ENCODE results near the gene PDLIM7. TPM values are rescaled to one million over a fixed set of nuclear protein-coding genes. Genes with fewer than 3 reads are reported as not detected.

PDLIM7 gene
- total and polyA plus RNA-seq, 2 donors (not counting 3 experiments of a cell fraction or from before 2014, with no cell fraction given), result 314 to 318 TPM

DNA sequence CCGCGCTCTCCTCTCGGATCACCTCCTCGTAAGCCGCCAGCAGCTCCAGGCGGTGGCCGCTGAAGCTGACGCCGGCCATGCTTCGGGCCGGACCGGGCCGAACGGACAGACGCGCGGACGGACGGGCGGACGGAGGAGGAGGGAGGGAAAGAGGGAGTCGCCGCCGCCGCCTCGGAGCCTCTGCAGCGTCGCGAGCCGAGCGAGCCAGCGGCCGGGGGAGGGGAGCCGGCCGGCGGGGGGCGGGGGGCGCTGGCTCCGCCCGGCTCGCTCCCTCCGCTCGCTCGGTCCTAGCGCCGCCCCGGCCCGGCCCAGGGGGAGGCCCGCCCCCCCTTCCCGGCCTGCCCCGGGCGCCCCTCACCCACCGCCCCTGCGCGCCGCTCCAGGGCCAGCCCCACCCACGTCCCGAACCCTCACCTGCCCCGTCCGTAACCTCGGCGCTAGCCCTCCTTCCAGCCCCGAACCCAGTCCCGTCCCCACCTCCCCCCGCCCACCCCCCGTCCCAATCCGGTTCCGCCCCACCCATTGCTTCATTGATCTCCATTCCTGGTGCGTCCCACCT lies 23.9 kb downstream of the PDLIM7 start, which contains the start of gene DBN1:
Gene DBN1, minus strand, starts transcription at position 192 of the 559 bp plus-strand sequence. Its CDS starts 113 bp downstream, at position 79.
- no peaks in the 10 kb centered on the region for H3K9me1 ChIP-seq (replicated peaks; ENCODE audit: control insufficient read depth, extremely low read depth, insufficient read depth, low read length)
- dilution Hi-C loops (cut with MboI; ENCODE audit: extremely low pct_ligation_motif_present, low sequenced_read_pairs) (no loop called here), intact Hi-C loops (cut with micrococcal nuclease) (loop anchor here (10.0 kb wide), 1 partner anchor 1029 kb away; the partner anchor contains the start of gene FAF2)
- peak within 1 kb of the TSS; percentile 42 for H3K27ac ChIP-seq (ENCODE audit: insufficient read depth, low read depth, low read length)
- H3K9me3 ChIP-seq (replicated peaks; ENCODE audit: control insufficient read depth, insufficient read depth, low read length), result no peaks in the 10 kb centered on the region
- CTCF ChIA-PET, result interaction anchor here (0.5 to 4.5 kb wide), 5 partner anchors 16 to 83 kb away, joined by 3 to 57 read pairs (median 9); no protein-coding TSS in a partner anchor
- H3K4me3 ChIP-seq (replicated peaks in 1 of 3; ENCODE audit: insufficient read depth in 1 of 3, low read depth in 1 of 3, low read length in 3 of 3), result peak within 1 kb of the TSS; percentile 58 to 82 (median 72)
- H3K36me3 ChIP-seq (ENCODE audit: control insufficient read depth in 2 of 2, extremely low read depth in 1 of 2, insufficient read depth in 2 of 2, low read length in 2 of 2), result peaks cover 0 to 4% of the 10 kb centered on the region in 2 experiments
- peaks cover 31% of the 10 kb centered on the region for H3K4me1 ChIP-seq (ENCODE audit: control insufficient read depth, extremely low read depth, insufficient read depth, low read length)
- H3K27me3 ChIP-seq (ENCODE audit: control insufficient read depth in 2 of 2, insufficient read depth in 2 of 2, low read length in 2 of 2), result no peaks in the 10 kb centered on the region
- POLR2A ChIA-PET, result interaction anchor here (1.2 kb wide), 1 partner anchor 16 kb away, joined by 3 read pairs; no protein-coding TSS in a partner anchor
- no peaks in the 10 kb centered on the region for H4K20me1 ChIP-seq (replicated peaks; ENCODE audit: control insufficient read depth, extremely low read depth, insufficient read depth, low read length)
- peak within 1 kb of the TSS; percentile 77 for H3K9ac ChIP-seq (replicated peaks; ENCODE audit: extremely low read depth, insufficient read depth, low read length)
- FAIRE-seq (peak; percentile 58), DNase-seq (ENCODE audit: low read depth, low spot score) (peak; percentile 30)
- BruUV-seq (replicated peaks), result no TSS peak
- H3K79me2 ChIP-seq (ENCODE audit: control insufficient read depth, insufficient read depth, low read length), result peaks cover 44% of the 10 kb centered on the region
- peak within 1 kb of the TSS; percentile 77 for H3K4me2 ChIP-seq (ENCODE audit: insufficient read depth, low read length)
- no peak within 1 kb of the TSS for H2AFZ ChIP-seq (ENCODE audit: low read depth, low read length)
- TF ChIP-seq, protein P1, sequence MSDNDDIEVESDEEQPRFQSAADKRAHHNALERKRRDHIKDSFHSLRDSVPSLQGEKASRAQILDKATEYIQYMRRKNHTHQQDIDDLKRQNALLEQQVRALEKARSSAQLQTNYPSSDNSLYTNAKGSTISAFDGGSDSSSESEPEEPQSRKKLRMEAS (IDR thresholded peaks at IDR 0.05; ENCODE audit: insufficient read depth, insufficient read length), result no peak
- TF ChIP-seq JUN (IDR thresholded peaks at IDR 0.05; ENCODE audit: borderline replicate concordance, insufficient read depth, insufficient read length, low read depth) (no peak), POLR2A (IDR thresholded peaks at IDR 0.05; ENCODE audit: low read depth, low read length) (peak; percentile 33), EZH2 (IDR thresholded peaks at IDR 0.05; ENCODE audit: borderline replicate concordance, low read depth, low read length, severe bottlenecking) (no peak), FOS (IDR thresholded peaks at IDR 0.05; ENCODE audit: borderline replicate concordance, insufficient read depth, low read length) (no peak), POLR2AphosphoS5 (IDR thresholded peaks at IDR 0.05; ENCODE audit: insufficient read depth, low read depth, low read length) (peak; percentile 54), GATA2 (IDR thresholded peaks at IDR 0.05; ENCODE audit: insufficient read depth, insufficient read length, low read depth, low read length) (no peak), MYC (IDR thresholded peaks at IDR 0.05; ENCODE audit: low read depth, low read length) (no peak)
- TF ChIP-seq, protein P2, sequence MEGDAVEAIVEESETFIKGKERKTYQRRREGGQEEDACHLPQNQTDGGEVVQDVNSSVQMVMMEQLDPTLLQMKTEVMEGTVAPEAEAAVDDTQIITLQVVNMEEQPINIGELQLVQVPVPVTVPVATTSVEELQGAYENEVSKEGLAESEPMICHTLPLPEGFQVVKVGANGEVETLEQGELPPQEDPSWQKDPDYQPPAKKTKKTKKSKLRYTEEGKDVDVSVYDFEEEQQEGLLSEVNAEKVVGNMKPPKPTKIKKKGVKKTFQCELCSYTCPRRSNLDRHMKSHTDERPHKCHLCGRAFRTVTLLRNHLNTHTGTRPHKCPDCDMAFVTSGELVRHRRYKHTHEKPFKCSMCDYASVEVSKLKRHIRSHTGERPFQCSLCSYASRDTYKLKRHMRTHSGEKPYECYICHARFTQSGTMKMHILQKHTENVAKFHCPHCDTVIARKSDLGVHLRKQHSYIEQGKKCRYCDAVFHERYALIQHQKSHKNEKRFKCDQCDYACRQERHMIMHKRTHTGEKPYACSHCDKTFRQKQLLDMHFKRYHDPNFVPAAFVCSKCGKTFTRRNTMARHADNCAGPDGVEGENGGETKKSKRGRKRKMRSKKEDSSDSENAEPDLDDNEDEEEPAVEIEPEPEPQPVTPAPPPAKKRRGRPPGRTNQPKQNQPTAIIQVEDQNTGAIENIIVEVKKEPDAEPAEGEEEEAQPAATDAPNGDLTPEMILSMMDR (IDR thresholded peaks at IDR 0.05; ENCODE audit: extremely low read depth in 1 of 2, insufficient read depth in 1 of 2, low read depth in 1 of 2, low read length in 2 of 2), result no peak
